Measurements from ENCODE around the gene GPR31.
"Not testable (repeated sequence)": the region's sequence is repeated elsewhere in the genome, so short reads cannot be mapped to it uniquely, and the experiment has no call there.

GPR31 gene, protein sequence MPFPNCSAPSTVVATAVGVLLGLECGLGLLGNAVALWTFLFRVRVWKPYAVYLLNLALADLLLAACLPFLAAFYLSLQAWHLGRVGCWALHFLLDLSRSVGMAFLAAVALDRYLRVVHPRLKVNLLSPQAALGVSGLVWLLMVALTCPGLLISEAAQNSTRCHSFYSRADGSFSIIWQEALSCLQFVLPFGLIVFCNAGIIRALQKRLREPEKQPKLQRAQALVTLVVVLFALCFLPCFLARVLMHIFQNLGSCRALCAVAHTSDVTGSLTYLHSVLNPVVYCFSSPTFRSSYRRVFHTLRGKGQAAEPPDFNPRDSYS

DNA sequence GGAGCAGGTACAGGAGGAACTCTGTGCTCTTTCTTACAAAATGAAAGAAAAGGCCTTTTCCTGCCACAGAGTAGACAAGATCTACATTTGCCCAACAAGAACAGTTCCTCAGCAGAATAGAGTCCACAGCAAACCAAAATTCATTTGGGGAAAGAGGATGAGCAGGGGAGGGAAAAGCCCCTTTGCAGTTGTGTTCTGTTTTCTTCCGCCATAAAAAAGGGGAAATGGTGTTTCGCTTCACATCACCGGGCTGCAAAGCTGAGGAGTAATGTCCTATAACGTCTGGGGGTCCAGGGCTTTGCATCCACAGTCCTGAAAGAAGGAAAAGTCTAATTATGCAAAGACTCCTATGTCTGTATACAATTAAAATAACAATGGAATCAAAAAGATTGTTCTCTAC is at the start of gene GPR31:
Gene GPR31, minus strand, starts transcription at position 118 of the 400 bp plus-strand sequence. CDS start 149 bp downstream, outside the sequence.
- DNase-seq (ENCODE audit: low spot score): no peak

DNA sequence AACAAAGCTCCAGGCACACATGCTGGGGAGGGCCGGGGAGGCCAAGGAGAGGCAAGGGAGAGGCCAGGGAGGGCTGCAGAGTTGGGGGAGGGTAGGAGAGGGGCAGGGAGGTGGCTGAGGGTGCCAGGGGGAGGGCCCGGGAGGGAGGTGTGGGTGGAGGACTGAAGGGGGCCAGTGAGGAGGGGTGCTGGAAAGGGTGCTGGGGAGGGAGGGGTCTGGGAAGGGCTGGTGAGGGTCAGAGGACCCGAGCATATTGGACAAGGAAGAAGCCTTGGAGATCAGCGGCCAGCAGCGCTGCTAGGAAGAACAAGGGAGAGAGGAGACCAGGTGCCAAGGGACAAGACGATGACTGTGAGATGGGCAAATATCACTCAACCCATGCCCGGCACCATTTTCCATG is 49.7 kb upstream of the GPR31 start:
- no peak for DNase-seq (ENCODE audit: low spot score)

DNA sequence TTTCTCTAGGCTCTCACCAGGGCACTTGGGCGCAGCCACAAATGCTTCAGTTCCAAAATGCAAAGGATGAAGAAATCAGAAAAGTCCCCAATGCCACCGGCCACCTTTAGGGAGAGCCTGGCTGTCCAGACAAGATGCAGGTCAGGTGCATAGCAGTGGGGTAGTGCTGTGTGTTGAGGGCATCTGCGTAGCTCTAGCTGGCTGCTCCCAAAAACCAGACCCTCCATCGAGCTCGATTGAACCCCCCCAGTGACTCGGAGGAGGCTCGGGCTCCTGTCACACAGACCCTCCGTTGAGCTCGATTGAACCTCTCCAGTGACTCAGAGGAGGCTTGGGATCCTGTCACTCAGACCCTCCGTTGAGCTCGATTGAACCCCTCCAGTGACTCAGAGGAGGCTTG is 47.5 kb upstream of the GPR31 start:
- DNase-seq (ENCODE audit: low spot score): not testable (repeated sequence)

- not testable (repeated sequence) for DNase-seq (ENCODE audit: low spot score)
Observed at GRCh38 chr6:167204059-167204348, 46.2 kb upstream of the GPR31 start.

DNA sequence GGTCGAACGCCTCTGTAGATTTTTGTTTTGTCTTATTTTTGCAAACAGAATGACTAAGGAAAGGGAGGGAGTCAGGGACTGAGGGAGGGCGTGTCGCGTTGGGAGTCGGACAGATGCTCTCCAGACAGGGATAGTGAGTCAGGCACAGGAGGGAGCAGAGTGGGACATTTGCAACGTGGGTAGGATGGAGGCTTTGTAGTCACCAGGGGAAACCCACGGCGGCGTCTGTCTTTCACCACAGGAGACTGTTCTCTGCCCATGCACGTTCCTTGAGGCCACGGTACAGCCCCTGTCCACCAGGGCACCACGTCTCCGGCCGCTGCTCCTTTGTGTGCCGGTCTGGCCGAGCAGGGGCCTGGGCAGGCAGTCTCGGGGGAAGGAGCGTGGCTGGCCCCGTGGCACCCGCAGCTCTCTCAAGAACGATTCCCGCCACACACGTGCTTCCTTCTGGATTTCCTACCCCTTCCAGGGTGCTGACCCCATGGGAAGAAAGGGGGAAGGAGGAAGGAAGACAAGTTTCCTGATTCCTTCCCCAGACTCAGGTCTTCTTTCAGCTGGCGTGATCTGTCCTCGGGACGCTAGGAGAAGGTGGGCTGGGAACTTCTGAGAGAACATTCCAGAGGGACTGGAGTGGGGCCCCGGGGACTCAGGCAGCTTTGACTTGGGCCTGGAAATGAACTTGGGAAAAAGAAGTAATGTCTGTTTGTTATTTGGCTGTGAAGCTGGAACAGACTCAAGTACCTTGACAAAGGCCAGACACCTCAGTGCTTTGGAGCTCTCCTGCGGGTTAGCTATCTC is 45.7 kb upstream of the GPR31 start:
- not testable (repeated sequence) for DNase-seq (ENCODE audit: low spot score)

GRCh38 chr6:167202613-167203012 is 44.8 kb upstream of the GPR31 start:
- not testable (repeated sequence) for DNase-seq (ENCODE audit: low spot score)

GRCh38 chr6:167200806-167201205 is 43.0 kb upstream of the GPR31 start:
- DNase-seq (ENCODE audit: low spot score): no peak

DNA sequence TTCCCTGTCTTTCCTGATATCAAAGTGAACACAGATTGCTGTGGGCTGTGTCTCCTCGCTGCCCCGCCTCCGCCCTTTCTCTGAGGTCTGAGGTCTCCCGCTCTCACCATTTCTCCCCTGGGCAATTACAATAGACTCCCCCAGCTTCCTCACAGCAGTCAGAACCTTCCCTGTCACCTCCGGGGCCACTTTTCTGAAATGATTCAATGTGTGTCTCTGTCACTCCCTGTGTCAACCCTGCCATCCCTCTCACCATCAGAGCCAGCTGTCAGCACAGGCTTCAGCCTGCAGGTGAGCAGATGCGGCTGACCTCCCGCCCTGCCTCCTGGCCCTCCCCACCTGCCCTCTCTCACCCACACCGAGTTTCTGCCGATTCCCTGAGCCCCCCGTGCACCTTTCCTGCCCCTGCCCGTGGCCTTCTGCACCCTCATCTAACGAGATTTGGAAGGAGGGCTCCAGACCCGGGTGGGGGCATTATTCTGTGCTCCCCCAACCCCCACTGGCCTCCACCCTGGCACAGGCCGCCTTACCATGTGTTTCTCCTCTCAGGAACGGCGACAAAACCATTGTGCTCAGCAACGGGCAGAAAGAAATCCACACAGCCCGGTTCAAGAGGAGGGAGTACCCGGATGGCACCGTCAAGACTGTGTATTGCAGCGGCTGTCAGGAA is 38.3 kb upstream of the GPR31 start:
- not testable (repeated sequence) for DNase-seq (ENCODE audit: low spot score)

DNA sequence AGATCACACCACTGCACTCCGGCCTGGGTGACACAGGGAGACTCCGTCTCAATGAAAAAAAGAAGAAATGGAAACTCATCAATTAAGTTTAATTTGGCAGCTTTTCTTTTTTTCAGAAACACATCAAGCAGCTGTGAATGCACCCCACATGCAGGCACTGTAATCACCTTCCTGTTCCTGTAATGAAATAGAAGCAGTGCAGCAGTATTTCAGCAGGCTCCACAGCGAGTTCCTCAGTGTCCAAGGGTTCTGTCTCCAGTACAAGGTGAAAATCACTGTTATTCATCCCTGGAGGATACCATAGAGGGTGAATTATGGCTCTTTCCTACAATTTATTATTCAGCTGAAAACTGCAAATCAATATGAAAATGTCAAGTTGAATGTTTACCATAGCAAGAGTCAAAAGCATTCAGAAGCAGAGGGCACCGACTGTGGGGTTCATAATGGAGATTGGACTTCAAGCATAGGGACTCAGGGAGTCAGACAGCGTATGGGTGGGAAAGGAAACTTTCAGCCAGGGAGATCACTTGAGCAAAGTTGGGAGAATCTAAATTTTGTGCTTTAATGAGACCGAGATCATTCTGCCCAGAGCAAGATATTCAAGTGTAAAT is 35.8 kb upstream of the GPR31 start:
- not testable (repeated sequence) for DNase-seq (ENCODE audit: low spot score)

GRCh38 chr6:167191043-167191583 is 33.3 kb upstream of the GPR31 start:
- not testable (repeated sequence) for DNase-seq (ENCODE audit: low spot score)

- DNase-seq (ENCODE audit: low spot score): not testable (repeated sequence)
Observed at GRCh38 chr6:167187275-167187674, 29.5 kb upstream of the GPR31 start.

DNA sequence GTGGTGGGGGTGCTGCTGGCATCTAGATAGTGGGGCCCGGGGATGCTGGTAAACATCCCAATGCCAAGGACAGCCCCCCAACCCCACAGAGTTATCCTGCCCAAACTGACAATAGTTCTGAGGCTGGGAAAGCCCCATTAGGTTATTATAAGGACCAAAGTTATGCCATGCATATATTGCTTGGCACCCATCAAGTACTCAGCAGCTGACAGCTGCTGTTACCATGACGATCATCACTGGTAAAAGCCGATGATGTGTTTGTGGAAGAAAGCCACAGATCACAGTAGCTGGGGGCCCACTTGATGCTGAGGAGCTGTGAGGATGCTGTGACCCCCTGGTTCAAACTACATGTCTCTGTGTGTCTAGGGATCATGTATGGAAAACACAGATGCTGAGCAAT is 27.3 kb upstream of the GPR31 start:
- not testable (repeated sequence) for DNase-seq (ENCODE audit: low spot score)

DNA sequence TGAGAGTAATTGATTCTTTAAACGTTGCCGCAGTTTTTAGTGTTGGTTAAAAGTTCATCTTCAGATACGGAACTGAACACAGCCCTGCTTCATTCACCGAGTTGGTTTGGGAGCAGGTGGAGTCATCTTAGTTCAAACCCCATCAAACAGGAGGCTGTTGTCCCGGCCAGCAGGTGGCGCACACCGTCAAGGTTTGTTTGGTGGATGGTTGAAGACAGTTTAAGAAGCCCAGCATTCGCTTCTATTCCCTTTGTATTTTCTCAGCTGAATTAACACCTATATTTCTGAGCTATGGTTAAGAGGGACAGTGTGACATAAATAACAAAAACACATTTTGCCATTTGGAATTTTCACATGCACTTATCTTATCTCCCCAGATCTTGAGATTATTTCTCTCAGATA is 25.1 kb upstream of the GPR31 start:
- not testable (repeated sequence) for DNase-seq (ENCODE audit: low spot score)

DNA sequence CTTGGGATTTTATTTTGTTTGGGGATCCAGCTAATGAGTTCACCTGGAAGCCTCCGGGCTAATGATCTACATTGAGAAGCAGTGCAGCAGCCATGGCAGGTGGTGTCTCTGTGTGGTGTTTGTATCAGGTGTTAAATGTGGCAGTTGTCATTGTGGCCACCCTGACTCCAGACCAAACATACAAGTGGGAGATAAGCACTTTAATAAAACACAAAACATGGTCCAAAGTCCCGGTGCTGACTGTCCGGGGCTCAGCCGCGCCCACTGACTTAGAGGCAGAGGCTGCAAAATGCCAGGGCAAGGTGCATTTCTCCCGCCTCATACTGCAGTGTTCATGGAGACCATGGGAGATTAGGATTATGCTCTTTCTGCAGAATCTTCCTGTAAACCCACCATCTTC is 23.6 kb upstream of the GPR31 start:
- not testable (repeated sequence) for DNase-seq (ENCODE audit: low spot score)

GRCh38 chr6:167180086-167180485 is 22.3 kb upstream of the GPR31 start:
- DNase-seq (ENCODE audit: low spot score): not testable (repeated sequence)

GRCh38 chr6:167178896-167179655 is 21.3 kb upstream of the GPR31 start:
- not testable (repeated sequence) for DNase-seq (ENCODE audit: low spot score)

GRCh38 chr6:167177271-167177670 is 19.5 kb upstream of the GPR31 start:
- not testable (repeated sequence) for DNase-seq (ENCODE audit: low spot score)

- DNase-seq (ENCODE audit: low spot score): not testable (repeated sequence)
Observed at GRCh38 chr6:167172011-167172410, 14.2 kb upstream of the GPR31 start.

DNA sequence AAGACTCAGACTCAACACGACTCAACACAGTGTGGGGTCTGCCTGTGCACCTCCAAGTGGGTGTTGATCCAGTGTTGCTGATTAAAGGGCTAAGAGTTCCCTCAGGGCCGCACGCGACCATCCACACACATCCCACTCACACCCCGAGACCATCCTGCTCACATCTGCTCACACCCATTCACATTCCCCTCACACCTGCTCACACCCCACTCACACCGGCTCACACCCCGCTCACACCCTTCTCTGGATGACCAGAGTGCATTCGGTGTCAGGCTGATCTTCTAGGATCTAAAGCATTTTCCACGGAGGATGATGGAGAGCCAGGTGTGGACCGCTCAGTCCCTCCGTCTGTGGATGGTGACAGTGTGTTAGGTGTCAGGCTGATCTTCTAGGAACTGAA is 13.5 kb upstream of the GPR31 start:
- not testable (repeated sequence) for DNase-seq (ENCODE audit: low spot score)

DNA sequence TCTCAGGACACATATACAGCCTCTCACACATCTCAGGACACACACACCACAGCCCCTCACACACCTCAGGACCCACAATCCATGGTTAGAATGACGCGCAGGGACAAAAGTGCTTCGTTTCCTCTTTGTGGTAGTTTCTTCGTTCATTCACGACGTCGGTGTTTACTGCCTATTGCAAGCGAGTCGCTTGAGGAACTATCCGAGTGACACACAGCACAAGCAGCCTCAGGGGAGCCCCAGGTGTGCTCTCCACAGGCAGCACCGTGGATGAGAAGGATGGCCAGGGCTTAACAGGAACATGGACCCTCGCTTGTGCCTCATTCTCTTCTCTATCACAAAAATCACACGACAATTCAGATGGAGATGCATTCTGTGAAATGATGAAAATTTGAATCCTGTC is 12.1 kb upstream of the GPR31 start:
- DNase-seq (ENCODE audit: low spot score): not testable (repeated sequence)

DNA sequence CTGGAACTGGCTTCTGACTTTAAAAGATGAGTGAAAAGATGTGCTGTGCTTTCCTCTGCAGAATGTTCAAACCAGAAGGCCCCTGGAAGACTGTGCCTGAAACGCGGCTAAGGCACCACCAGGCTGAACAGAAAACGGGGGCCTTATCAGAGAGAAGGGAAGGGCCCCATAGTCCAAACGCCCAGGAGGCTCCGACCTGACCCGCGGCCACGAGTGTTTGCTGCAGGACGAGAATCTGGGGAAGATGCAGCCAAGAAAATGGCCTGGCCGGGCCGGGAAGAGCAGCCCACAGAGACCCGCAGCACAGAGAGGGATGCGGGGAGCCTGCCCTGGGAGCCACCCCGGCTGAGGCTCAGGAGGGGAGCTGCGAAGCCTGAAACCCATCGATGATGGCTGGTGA is 10.5 kb upstream of the GPR31 start:
- not testable (repeated sequence) for DNase-seq (ENCODE audit: low spot score)
